Measurements from ENCODE around the gene CAMK2N2. TPM values are rescaled to one million over a fixed set of nuclear protein-coding genes. Genes with fewer than 3 reads are reported as not detected.

CAMK2N2 gene
- total RNA-seq, 1 experiment from 2014 or later = 6.1 TPM

DNA sequence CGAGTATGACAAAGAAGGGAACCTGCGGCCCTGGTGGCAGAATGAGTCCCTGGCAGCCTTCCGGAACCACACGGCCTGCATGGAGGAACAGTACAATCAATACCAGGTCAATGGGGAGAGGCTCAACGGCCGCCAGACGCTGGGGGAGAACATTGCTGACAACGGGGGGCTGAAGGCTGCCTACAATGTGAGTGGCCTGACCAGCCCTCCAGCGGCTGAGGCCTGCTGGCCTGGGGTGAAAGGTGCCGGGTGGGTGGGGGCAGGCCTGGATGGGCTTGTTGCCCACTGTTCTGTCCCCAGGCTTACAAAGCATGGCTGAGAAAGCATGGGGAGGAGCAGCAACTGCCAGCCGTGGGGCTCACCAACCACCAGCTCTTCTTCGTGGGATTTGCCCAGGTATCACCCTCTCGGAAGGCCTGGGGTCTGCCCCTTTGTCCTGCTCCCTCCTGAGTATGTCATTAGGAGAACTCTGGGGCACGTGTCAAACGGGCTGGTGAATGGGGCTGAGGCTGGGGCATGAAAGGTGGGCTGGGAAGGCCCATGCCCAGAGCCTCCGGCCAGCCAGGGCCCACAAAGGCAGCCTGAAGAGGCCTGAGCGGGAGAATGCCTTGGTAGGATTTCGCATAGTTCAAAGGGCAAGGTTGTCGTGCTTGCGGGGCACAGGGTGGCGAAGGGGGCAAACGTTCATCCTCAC lies 29.8 kb upstream of the CAMK2N2 start:
- Mint-ChIP-seq H3K9me3 (ENCODE audit: unreplicated experiment) (no peaks in the 10 kb centered on the region), H3K27ac (ENCODE audit: low read depth, unreplicated experiment) (peak overlapping the region; percentile 19), H3K4me3 (ENCODE audit: unreplicated experiment) (no peak overlapping the region), H3K36me3 (ENCODE audit: insufficient read depth, unreplicated experiment) (no peaks in the 10 kb centered on the region), H3K27me3 (ENCODE audit: insufficient read depth, unreplicated experiment) (peaks cover 6% of the 10 kb centered on the region), H3K4me1 (ENCODE audit: insufficient read depth, unreplicated experiment) (no peaks in the 10 kb centered on the region)
- CTCF ChIA-PET = interaction anchor here (1.1 kb wide), 1 partner anchor 45 kb away, joined by 4 read pairs; no protein-coding TSS in a partner anchor
- POLR2A ChIA-PET = no interaction called here
- intact Hi-C loops (cut with micrococcal nuclease) = no loop called here
- no peak for DNase-seq (ENCODE audit: unreplicated experiment)
- TF ChIP-seq, protein P1, sequence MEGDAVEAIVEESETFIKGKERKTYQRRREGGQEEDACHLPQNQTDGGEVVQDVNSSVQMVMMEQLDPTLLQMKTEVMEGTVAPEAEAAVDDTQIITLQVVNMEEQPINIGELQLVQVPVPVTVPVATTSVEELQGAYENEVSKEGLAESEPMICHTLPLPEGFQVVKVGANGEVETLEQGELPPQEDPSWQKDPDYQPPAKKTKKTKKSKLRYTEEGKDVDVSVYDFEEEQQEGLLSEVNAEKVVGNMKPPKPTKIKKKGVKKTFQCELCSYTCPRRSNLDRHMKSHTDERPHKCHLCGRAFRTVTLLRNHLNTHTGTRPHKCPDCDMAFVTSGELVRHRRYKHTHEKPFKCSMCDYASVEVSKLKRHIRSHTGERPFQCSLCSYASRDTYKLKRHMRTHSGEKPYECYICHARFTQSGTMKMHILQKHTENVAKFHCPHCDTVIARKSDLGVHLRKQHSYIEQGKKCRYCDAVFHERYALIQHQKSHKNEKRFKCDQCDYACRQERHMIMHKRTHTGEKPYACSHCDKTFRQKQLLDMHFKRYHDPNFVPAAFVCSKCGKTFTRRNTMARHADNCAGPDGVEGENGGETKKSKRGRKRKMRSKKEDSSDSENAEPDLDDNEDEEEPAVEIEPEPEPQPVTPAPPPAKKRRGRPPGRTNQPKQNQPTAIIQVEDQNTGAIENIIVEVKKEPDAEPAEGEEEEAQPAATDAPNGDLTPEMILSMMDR (IDR thresholded peaks at IDR 0.05; ENCODE audit: unreplicated experiment) = no peak
- no TSS peak for BruUV-seq (replicated peaks)

- Mint-ChIP-seq H3K27ac (ENCODE audit: low read depth, unreplicated experiment) (no peak overlapping the region), H3K27me3 (ENCODE audit: insufficient read depth, unreplicated experiment) (peaks cover 14% of the 10 kb centered on the region), H3K9me3 (ENCODE audit: unreplicated experiment) (no peaks in the 10 kb centered on the region), H3K4me3 (ENCODE audit: unreplicated experiment) (no peak overlapping the region), H3K36me3 (ENCODE audit: insufficient read depth, unreplicated experiment) (no peaks in the 10 kb centered on the region), H3K4me1 (ENCODE audit: insufficient read depth, unreplicated experiment) (no peaks in the 10 kb centered on the region)
- intact Hi-C loops (cut with micrococcal nuclease) = no loop called here
- POLR2A ChIA-PET = no interaction called here
- DNase-seq (ENCODE audit: unreplicated experiment) = no peak
- no TSS peak for BruUV-seq (replicated peaks)
- CTCF ChIA-PET = interaction anchor here (0.7 to 2.2 kb wide), 5 partner anchors 11 to 397 kb away, joined by 3 to 6 read pairs (median 3); no protein-coding TSS in a partner anchor
- TF ChIP-seq, protein P1 (IDR thresholded peaks at IDR 0.05; ENCODE audit: unreplicated experiment) = no peak
These were observed 29.0 kb upstream of the CAMK2N2 start for GRCh38 chr3:184290331-184290730.

- Mint-ChIP-seq H3K4me3 (ENCODE audit: unreplicated experiment) (no peak overlapping the region), H3K9me3 (ENCODE audit: unreplicated experiment) (no peaks in the 10 kb centered on the region), H3K27me3 (ENCODE audit: insufficient read depth, unreplicated experiment) (peaks cover 14% of the 10 kb centered on the region), H3K36me3 (ENCODE audit: insufficient read depth, unreplicated experiment) (no peaks in the 10 kb centered on the region), H3K27ac (ENCODE audit: low read depth, unreplicated experiment) (no peak overlapping the region), H3K4me1 (ENCODE audit: insufficient read depth, unreplicated experiment) (no peaks in the 10 kb centered on the region)
- POLR2A ChIA-PET = no interaction called here
- TF ChIP-seq, protein P1 (IDR thresholded peaks at IDR 0.05; ENCODE audit: unreplicated experiment) = peak; percentile 70
- intact Hi-C loops (cut with micrococcal nuclease) = loop anchor here (1.0 to 10.0 kb wide), 4 partner anchors 37 to 825 kb away; no protein-coding TSS in a partner anchor
- no TSS peak for BruUV-seq (replicated peaks)
- CTCF ChIA-PET = interaction anchor here (0.5 to 2.2 kb wide), 19 partner anchors 10 to 405 kb away, joined by 3 to 6 read pairs (median 3); partner anchors contain the start of genes PARL and PSMD2
- peak; percentile 73 for DNase-seq (ENCODE audit: unreplicated experiment)
These were observed 28.1 kb upstream of the CAMK2N2 start for GRCh38 chr3:184289426-184289938.

DNA sequence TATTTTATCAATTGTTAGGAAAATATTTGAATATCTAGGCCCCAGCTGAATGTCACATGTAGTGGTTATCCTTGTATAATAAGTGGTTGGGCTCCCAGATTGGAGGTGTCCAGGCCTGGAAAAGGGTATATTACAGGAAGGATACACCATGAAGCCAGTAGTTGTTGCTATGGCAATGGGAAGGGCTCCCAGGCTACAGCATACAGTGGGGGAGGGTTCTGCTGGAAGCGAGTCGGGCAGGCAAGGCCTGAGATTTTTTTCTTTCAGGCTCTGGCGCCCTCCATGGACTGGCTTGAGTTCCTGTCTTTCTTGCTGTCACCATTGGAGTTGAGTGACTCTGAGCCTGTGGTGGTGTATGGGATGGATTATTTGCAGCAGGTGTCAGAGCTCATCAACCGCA lies 23.3 kb upstream of the CAMK2N2 start:
- Mint-ChIP-seq H3K27ac (ENCODE audit: low read depth, unreplicated experiment) (no peak overlapping the region), H3K4me1 (ENCODE audit: insufficient read depth, unreplicated experiment) (no peaks in the 10 kb centered on the region), H3K4me3 (ENCODE audit: unreplicated experiment) (no peak overlapping the region), H3K27me3 (ENCODE audit: insufficient read depth, unreplicated experiment) (peaks cover 14% of the 10 kb centered on the region), H3K9me3 (ENCODE audit: unreplicated experiment) (no peaks in the 10 kb centered on the region), H3K36me3 (ENCODE audit: insufficient read depth, unreplicated experiment) (no peaks in the 10 kb centered on the region)
- intact Hi-C loops (cut with micrococcal nuclease) = loop anchor here (5.0 to 10.0 kb wide), 2 partner anchors 32 to 820 kb away; no protein-coding TSS in a partner anchor
- no TSS peak for BruUV-seq (replicated peaks)
- POLR2A ChIA-PET = no interaction called here
- DNase-seq (ENCODE audit: unreplicated experiment) = peak; percentile 72
- CTCF ChIA-PET = interaction anchor here (0.6 to 1.3 kb wide), 3 partner anchors 18 to 340 kb away, joined by 3 to 4 read pairs (median 3); no protein-coding TSS in a partner anchor
- TF ChIP-seq, protein P1 (IDR thresholded peaks at IDR 0.05; ENCODE audit: unreplicated experiment) = peak; percentile 42

All from MCF 10A (cell line).